Keratinocyte (primary cell): ENCODE measurements around the gene FDXR.

Experiments used
- EZH2 ChIP-seq: IDR thresholded peaks from one replicate; pipeline ENCODE4 v1.6.1; 2012; ENCODE audit warnings: inconsistent platforms, mild to moderate bottlenecking, low read length, moderate library complexity
- TF ChIP-seq, protein P1 (sequence below), 3 experiments: IDR thresholded peaks in 1 of 3; conservative IDR thresholded peaks in 1 of 3; optimal IDR thresholded peaks in 1 of 3; 2 replicates in 2 of 3; 3 replicates in 1 of 3; pipeline versions ENCODE3 to v1.5.1; 2011; ENCODE audit warnings: low read length in 3 of 3, mild to moderate bottlenecking in 3 of 3, moderate library complexity in 2 of 3, control low read depth in 1 of 3, inconsistent platforms in 1 of 3; ENCODE audit not compliant: insufficient read depth in 2 of 3; ENCODE audit errors: extremely low read depth in 1 of 3

DNA sequence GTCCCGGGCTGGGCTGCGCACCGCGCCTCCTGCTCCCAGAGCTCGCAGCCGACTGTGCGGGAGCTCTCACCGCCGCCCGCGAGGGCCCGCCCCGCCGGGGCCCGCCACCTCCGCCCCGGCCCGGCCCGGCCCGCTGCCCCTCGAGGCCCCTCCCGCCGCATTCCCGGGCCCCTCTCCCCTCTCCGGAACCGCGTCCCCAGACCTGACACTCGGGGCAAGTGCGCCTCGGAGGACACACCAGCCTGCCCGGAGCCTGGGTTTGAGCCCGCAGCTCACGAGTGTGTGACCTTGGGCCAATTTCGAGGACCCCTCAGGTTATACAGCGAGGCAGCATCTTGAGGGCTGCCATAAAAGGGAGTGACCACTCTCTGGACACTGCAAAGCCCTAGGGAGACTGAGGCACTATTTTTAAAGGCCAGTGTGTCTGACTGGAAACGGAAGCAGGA, 11.1 kb downstream of the FDXR start:
- TF ChIP-seq, protein P1, sequence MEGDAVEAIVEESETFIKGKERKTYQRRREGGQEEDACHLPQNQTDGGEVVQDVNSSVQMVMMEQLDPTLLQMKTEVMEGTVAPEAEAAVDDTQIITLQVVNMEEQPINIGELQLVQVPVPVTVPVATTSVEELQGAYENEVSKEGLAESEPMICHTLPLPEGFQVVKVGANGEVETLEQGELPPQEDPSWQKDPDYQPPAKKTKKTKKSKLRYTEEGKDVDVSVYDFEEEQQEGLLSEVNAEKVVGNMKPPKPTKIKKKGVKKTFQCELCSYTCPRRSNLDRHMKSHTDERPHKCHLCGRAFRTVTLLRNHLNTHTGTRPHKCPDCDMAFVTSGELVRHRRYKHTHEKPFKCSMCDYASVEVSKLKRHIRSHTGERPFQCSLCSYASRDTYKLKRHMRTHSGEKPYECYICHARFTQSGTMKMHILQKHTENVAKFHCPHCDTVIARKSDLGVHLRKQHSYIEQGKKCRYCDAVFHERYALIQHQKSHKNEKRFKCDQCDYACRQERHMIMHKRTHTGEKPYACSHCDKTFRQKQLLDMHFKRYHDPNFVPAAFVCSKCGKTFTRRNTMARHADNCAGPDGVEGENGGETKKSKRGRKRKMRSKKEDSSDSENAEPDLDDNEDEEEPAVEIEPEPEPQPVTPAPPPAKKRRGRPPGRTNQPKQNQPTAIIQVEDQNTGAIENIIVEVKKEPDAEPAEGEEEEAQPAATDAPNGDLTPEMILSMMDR (optimal IDR thresholded peaks at IDR 0.05 in 1 of 3, IDR thresholded peaks at IDR 0.05 in 1 of 3, conservative IDR thresholded peaks at IDR 0.05 in 1 of 3; ENCODE audit: extremely low read depth in 1 of 3, insufficient read depth in 2 of 3, low read length in 3 of 3), result no peak
- peak; percentile 82 for TF ChIP-seq EZH2
